ENCODE results near the gene GPR183.

GPR183 gene

GRCh38 chr13:99322297-99323103 lies 15.3 kb upstream of the GPR183 start:
- Histone ChIP-seq H3K9me3 (replicated peaks in 1 of 11) (no peaks in the 10 kb centered on the region), H3K27ac (peak overlapping the region; percentile 48 to 98 (median 93)), H3K9ac (peak overlapping the region in 10 of 11 experiments; percentile 29 to 80 (median 76); a peak in 20 of 22 replicates), H4K20me1 (no peaks in the 10 kb centered on the region), H3K36me3 (peaks cover 18 to 78% (median 63%) of the 10 kb centered on the region in 11 experiments; a peak in 21 of 22 replicates), H3K4me3 (peak overlapping the region in 3 of 10 experiments; percentile 1 to 7 (median 6); a peak in 1 of 20 replicates), H3K27me3 (no peaks in the 10 kb centered on the region), H3K4me1 (peaks cover 25 to 89% (median 76%) of the 10 kb centered on the region in 10 experiments), H3K4me2 (peak overlapping the region in 10 of 11 experiments; percentile 6 to 93 (median 79); a peak in 19 of 22 replicates)
- TF ChIP-seq Cebpa-rat (IDR thresholded peaks at IDR 0.05) = no peak

- Histone ChIP-seq H3K4me2 (peak overlapping the region in 10 of 11 experiments; percentile 6 to 93 (median 79); a peak in 18 of 22 replicates), H3K27me3 (no peaks in the 10 kb centered on the region), H3K4me1 (peaks cover 25 to 96% (median 84%) of the 10 kb centered on the region in 10 experiments), H3K27ac (peak overlapping the region; percentile 75 to 98 (median 93)), H4K20me1 (no peaks in the 10 kb centered on the region), H3K4me3 (peak overlapping the region in 1 of 10 experiments; percentile 29; a peak in 2 of 20 replicates), H3K9ac (peak overlapping the region in 10 of 11 experiments; percentile 64 to 80 (median 76); a peak in 18 of 22 replicates), H3K36me3 (peaks cover 21 to 76% (median 63%) of the 10 kb centered on the region in 11 experiments; a peak in 21 of 22 replicates), H3K9me3 (replicated peaks in 1 of 11) (no peaks in the 10 kb centered on the region)
- TF ChIP-seq Cebpa-rat (IDR thresholded peaks at IDR 0.05) = no peak
These were observed 14.5 kb upstream of the GPR183 start for GRCh38 chr13:99321709-99322108.

- Histone ChIP-seq H3K4me3 (peak overlapping the region in 2 of 10 experiments; percentile 3 to 29; a peak in 4 of 20 replicates), H3K36me3 (peaks cover 26 to 79% (median 63%) of the 10 kb centered on the region in 11 experiments; a peak in 21 of 22 replicates), H3K4me2 (peak overlapping the region; percentile 29 to 93 (median 77); a peak in 21 of 22 replicates), H3K27ac (peak overlapping the region; percentile 75 to 98 (median 93)), H3K4me1 (peaks cover 25 to 99% (median 89%) of the 10 kb centered on the region in 10 experiments), H3K27me3 (no peaks in the 10 kb centered on the region), H3K9ac (peak overlapping the region; percentile 26 to 80 (median 75); a peak in 20 of 22 replicates), H3K9me3 (replicated peaks in 1 of 11) (no peaks in the 10 kb centered on the region), H4K20me1 (no peaks in the 10 kb centered on the region)
- peak in 4 of 11 experiments; percentile 53 to 93 (median 75); a peak in 8 of 22 replicates for TF ChIP-seq Cebpa-rat (IDR thresholded peaks at IDR 0.05)
These were observed 13.7 kb upstream of the GPR183 start for GRCh38 chr13:99320693-99321481.

- peaks cover 34 to 69% (median 50%) of the 10 kb centered on the region in 11 experiments for H3K36me3 ChIP-seq
- peaks cover 0 to 6% (median 0%) of the 10 kb centered on the region in 11 experiments; a peak in 2 of 22 replicates for H3K9me3 ChIP-seq (replicated peaks in 1 of 11)
- H4K20me1 ChIP-seq = peaks cover 0 to 8% (median 0%) of the 10 kb centered on the region in 11 experiments; a peak in 2 of 22 replicates
- peak overlapping the region in 7 of 11 experiments; percentile 29 to 87 (median 80); a peak in 13 of 22 replicates for H3K4me2 ChIP-seq
- no peaks in the 10 kb centered on the region for H3K27me3 ChIP-seq
- H3K4me1 ChIP-seq = peaks cover 21 to 99% (median 85%) of the 10 kb centered on the region in 10 experiments
- 0 out of 20 replicates have a peak overlapping the region, but pooled peaks of 1 of the 10 experiments have one; percentile 1 for H3K4me3 ChIP-seq
- no peak for TF ChIP-seq Cebpa-rat (IDR thresholded peaks at IDR 0.05)
- H3K27ac ChIP-seq = peak overlapping the region in 9 of 11 experiments; percentile 31 to 98 (median 93); a peak in 18 of 22 replicates
- peak overlapping the region in 3 of 11 experiments; percentile 7 to 38 (median 14); a peak in 6 of 22 replicates for H3K9ac ChIP-seq
These were observed 9.6 kb upstream of the GPR183 start for GRCh38 chr13:99316657-99317256.

DNA sequence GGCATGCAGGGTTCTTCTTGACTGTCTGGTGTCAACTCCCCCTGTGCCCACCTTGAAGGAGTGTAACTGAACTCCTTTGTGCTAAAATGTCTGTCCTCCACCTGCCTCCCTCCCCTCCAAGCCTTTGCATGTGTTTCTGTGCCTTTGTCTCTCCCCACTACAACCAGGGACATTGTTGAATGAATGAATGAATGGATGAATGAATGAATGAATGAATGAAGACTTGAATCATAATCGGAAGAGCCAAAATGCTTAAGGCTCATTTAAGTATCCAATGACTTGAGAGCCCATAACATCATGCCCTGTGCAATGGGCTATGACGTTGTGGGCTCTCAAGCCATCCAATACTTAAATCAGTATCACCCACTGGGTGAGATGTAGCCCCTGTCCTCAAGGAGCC lies 9.0 kb upstream of the GPR183 start:
- no peak for TF ChIP-seq Cebpa-rat (IDR thresholded peaks at IDR 0.05)
- H4K20me1 ChIP-seq = peaks cover 0 to 10% (median 0%) of the 10 kb centered on the region in 11 experiments; a peak in 2 of 22 replicates
- H3K27me3 ChIP-seq = no peaks in the 10 kb centered on the region
- H3K4me3 ChIP-seq = 0 out of 20 replicates have a peak overlapping the region, but pooled peaks of 1 of the 10 experiments have one; percentile 1
- peaks cover 18 to 99% (median 85%) of the 10 kb centered on the region in 10 experiments for H3K4me1 ChIP-seq
- peak overlapping the region in 7 of 11 experiments; percentile 29 to 87 (median 80); a peak in 13 of 22 replicates for H3K4me2 ChIP-seq
- no peak overlapping the region for H3K9ac ChIP-seq
- peak overlapping the region in 9 of 11 experiments; percentile 31 to 98 (median 93); a peak in 16 of 22 replicates for H3K27ac ChIP-seq
- peaks cover 0 to 6% (median 0%) of the 10 kb centered on the region in 11 experiments; a peak in 2 of 22 replicates for H3K9me3 ChIP-seq (replicated peaks in 1 of 11)
- H3K36me3 ChIP-seq = peaks cover 34 to 68% (median 50%) of the 10 kb centered on the region in 11 experiments

- peaks cover 7 to 99% (median 89%) of the 10 kb centered on the region in 10 experiments for H3K4me1 ChIP-seq
- H4K20me1 ChIP-seq = peaks cover 0 to 10% (median 0%) of the 10 kb centered on the region in 11 experiments; a peak in 2 of 22 replicates
- no peaks in the 10 kb centered on the region for H3K27me3 ChIP-seq
- H3K4me2 ChIP-seq = peak overlapping the region in 7 of 11 experiments; percentile 16 to 87 (median 85); a peak in 14 of 22 replicates
- H3K9ac ChIP-seq = peak overlapping the region in 1 of 11 experiments; percentile 2; a peak in 1 of 22 replicates
- peak overlapping the region in 10 of 11 experiments; percentile 2 to 98 (median 93); a peak in 19 of 22 replicates for H3K27ac ChIP-seq
- H3K36me3 ChIP-seq = peaks cover 34 to 70% (median 50%) of the 10 kb centered on the region in 11 experiments
- peak overlapping the region in 3 of 10 experiments; percentile 9 to 40 (median 30); a peak in 5 of 20 replicates for H3K4me3 ChIP-seq
- no peak for TF ChIP-seq Cebpa-rat (IDR thresholded peaks at IDR 0.05)
- peaks cover 0 to 6% (median 0%) of the 10 kb centered on the region in 11 experiments; a peak in 2 of 22 replicates for H3K9me3 ChIP-seq (replicated peaks in 1 of 11)
These were observed 8.0 kb upstream of the GPR183 start for GRCh38 chr13:99315186-99315585.

- TF ChIP-seq Cebpa-rat (IDR thresholded peaks at IDR 0.05) = no peak
- peaks cover 0 to 10% (median 0%) of the 10 kb centered on the region in 11 experiments; a peak in 2 of 22 replicates for H4K20me1 ChIP-seq
These were observed 7.5 kb upstream of the GPR183 start for GRCh38 chr13:99314640-99315176.

More at GRCh38 chr13:99314640-99315176, 7.5 kb upstream of the GPR183 start:
- Histone ChIP-seq H3K36me3 (peaks cover 34 to 73% (median 55%) of the 10 kb centered on the region in 11 experiments), H3K27ac (peak overlapping the region in 10 of 11 experiments; percentile 2 to 98 (median 93); a peak in 18 of 22 replicates), H3K4me3 (peak overlapping the region in 3 of 10 experiments; percentile 9 to 40 (median 30); a peak in 3 of 20 replicates), H3K27me3 (no peaks in the 10 kb centered on the region), H3K4me1 (peaks cover 3 to 99% (median 89%) of the 10 kb centered on the region in 10 experiments; a peak in 19 of 20 replicates), H3K4me2 (peak overlapping the region in 7 of 11 experiments; percentile 16 to 87 (median 85); a peak in 14 of 22 replicates), H3K9me3 (replicated peaks in 1 of 11) (peaks cover 0 to 6% (median 0%) of the 10 kb centered on the region in 11 experiments; a peak in 2 of 22 replicates), H3K9ac (peak overlapping the region in 2 of 11 experiments; percentile 2 to 14; a peak in 5 of 22 replicates)
